HG03135 (cell line): ENCODE results near the gene RPN1.
"Not testable (repeated sequence)": the region's sequence is repeated elsewhere in the genome, so short reads cannot be mapped to it uniquely, and the experiment has no call there.

Experiments
- ATAC-seq: cut with Tn5 transposase; IDR thresholded peaks from one replicate; pipeline ENCODE4 v1.9.1; 2021; ENCODE audit warnings: mild to moderate bottlenecking, moderate library complexity; ENCODE audit not compliant: unreplicated experiment

Gene RPN1

GRCh38 chr3:128653383-128653992 is 2.9 kb upstream of the RPN1 start:
- not testable (repeated sequence) for ATAC-seq

GRCh38 chr3:128648940-128649663 is 1.5 kb downstream of the RPN1 start:
- no peak for ATAC-seq

GRCh38 chr3:128648402-128648801 is 2.2 kb downstream of the RPN1 start:
- no peak for ATAC-seq

- no peak for ATAC-seq
These were observed 3.3 kb downstream of the RPN1 start for GRCh38 chr3:128647307-128647706.

- ATAC-seq = no peak
These were observed 16.5 kb downstream of the RPN1 start for GRCh38 chr3:128634075-128634611.

- no peak for ATAC-seq
These were observed 18.3 kb downstream of the RPN1 start for GRCh38 chr3:128632301-128632700.

GRCh38 chr3:128629936-128630335 is 20.7 kb downstream of the RPN1 start:
- no peak for ATAC-seq

- ATAC-seq = no peak
These were observed 25.1 kb downstream of the RPN1 start for GRCh38 chr3:128625409-128625945.

GRCh38 chr3:128624526-128625138 is 26.0 kb downstream of the RPN1 start:
- ATAC-seq = no peak

GRCh38 chr3:128623762-128624176 is 26.8 kb downstream of the RPN1 start:
- ATAC-seq = no peak

- no peak for ATAC-seq
These were observed 28.7 kb downstream of the RPN1 start for GRCh38 chr3:128621931-128622330.

- ATAC-seq = no peak
These were observed 29.4 kb downstream of the RPN1 start for GRCh38 chr3:128621234-128621633.

- ATAC-seq = no peak
These were observed 30.3 kb downstream of the RPN1 start for GRCh38 chr3:128620268-128620691.

GRCh38 chr3:128619146-128619890 is 31.3 kb downstream of the RPN1 start:
- ATAC-seq = no peak

- no peak for ATAC-seq
These were observed 32.3 kb downstream of the RPN1 start for GRCh38 chr3:128618398-128618726.

- peak; percentile 86 for ATAC-seq
These were observed 32.8 kb downstream of the RPN1 start for GRCh38 chr3:128617557-128618397.

GRCh38 chr3:128617270-128617556 is 33.4 kb downstream of the RPN1 start:
- ATAC-seq = no peak

GRCh38 chr3:128616516-128617269 is 33.9 kb downstream of the RPN1 start:
- ATAC-seq = no peak

- no peak for ATAC-seq
These were observed 36.5 kb downstream of the RPN1 start for GRCh38 chr3:128614076-128614475.
